GM19455 (cell line): ENCODE data around the gene NEGR1.
"Not testable (repeated sequence)": the region's sequence is repeated elsewhere in the genome, so short reads cannot be mapped to it uniquely, and the experiment has no call there.

ENCODE experiments used
- ATAC-seq: cut with Tn5 transposase; IDR thresholded peaks from one replicate; pipeline ENCODE4 v1.9.1; 2021; ENCODE audit not compliant: unreplicated experiment

The NEGR1 gene

DNA sequence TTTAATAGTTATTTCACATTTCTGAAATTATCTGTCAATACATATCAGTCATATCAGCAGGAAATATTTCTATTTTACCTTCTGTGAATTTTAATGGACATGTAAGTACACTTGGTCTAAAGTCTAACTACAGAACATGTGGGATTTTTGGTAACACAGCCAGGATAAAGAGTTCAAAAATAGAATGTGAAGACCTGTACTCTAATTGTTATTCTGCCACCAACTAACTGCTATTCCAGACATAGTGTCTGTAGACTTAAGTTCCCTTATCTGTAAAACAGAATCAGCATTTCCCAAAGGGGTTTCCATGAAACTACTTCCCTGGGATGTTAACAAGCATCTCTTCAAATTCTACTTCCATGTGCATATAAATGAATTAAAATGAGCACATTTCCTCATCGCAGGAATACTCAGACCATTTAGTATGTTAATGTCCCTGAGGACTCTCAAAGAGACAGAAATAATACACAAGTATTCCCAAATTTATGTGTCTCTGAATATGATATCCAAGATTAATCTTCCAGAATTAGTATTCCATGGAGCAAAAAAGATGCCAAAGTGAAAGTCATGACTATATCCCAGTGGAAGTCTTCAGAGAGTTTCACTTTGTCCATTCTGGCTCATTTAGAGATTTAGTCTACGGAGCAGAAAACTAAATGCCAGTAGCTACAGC, 325.6 kb downstream of the NEGR1 start:
- ATAC-seq = no peak

DNA sequence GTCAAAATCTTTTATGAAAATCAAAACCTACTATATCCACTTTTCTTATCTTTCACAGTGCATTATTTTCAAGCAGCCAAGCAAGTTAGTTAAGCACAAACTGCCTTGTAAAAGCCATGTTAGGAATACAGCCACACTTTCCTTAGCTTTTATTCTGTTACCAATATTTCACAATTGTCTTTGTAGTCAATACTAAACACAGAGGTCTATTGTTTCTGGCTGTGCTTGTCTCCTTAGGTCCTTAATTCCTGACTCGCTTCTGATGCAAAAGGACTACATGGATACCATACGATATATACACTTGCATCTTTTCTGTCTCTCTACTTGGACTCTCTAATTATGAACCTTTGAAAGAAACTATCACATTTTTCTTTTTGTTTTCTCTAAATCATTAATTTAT, 331.8 kb downstream of the NEGR1 start:
- ATAC-seq = no peak

DNA sequence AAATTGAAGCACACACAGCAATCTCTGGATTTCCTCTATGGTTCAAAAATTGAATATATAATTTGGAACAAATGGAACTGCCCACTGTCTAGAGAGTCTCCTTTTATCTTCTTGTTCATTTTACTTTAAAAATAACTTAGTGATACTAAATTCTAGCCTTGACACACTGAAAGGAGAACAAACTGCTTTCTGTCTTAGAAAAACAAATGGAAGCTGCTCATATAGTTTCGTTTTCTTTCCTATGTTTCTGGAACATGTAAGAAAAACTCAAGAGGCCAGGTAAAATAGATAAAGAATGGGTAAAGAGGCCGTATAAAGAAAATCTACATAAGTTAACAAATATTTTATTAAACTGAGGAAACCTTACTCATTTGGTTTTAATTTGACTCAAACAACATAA, 332.7 kb downstream of the NEGR1 start:
- ATAC-seq = no peak

DNA sequence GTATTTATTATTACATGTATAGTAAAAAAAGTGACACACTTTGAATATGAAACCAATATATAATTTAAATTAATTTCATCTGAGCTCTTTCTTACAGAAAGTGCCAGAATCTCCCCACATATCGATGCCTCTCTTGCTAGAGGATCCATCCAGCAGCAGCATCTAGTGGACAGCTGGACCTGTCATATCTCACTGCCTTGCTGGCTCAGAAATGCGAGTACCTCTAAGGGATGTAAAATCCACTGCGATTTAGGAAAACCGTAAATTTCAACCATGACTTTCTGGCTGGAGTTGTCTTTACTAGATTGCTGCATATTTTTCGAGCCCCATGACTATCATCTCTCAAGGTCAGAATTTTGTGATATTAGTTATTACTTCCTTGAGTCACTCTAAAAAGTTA, 333.8 kb downstream of the NEGR1 start:
- ATAC-seq = no peak

DNA sequence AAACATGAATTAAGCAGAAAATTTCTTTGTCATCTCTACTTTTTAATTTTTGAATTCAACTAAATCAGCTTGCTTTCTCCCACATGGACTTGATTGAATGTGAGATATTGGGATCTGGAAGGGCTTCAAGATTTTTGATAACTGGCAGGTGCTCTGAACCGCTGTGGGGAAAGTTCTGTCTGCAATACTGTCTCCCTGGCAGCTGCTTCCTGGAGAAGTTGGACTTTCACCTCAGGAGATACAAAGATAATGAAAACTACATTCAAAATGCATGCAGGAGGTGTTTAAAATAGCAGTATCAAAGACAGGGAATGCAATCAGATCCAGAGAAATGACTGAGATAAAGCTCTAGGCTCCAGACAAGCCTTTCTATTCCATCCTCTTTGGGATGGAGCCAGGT, 338.3 kb downstream of the NEGR1 start:
- ATAC-seq = no peak

DNA sequence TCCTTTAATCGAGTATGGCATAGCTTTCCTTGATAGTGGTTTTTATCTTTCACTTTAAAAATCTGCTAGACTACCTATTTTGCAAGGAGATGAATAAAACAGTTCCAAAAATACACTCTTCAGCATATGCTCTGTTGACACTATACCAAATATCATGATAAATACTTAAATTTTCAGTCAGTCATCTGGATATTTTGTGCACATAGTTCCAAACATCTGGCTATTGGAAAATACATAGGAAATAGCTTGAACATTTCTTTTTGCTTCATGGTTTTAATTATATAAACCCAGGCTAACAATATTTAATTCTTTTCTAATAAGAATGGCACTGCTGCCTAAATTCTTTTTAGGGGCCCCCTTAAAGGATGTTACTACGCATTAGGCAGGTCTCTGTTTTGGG, 342.1 kb downstream of the NEGR1 start:
- ATAC-seq = no peak

DNA sequence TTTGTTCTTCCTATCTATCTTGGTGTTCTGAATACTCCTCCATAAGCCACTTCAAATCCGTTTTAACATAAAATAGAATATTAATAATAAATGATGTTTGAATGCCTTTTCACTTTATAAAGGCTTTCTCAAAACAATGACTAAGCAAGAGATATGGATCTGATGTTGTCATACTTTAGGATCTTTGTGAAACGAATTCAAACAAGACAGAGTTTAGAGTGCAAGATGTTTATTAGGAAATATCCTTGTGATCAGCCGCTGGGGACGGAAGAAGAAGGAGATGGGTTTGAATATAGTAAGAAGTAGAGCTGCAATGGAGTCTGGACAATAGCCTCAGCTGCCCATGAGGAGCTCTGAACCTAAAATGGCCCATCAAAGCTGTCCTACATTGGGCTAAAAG, 351.8 kb downstream of the NEGR1 start:
- no peak for ATAC-seq

DNA sequence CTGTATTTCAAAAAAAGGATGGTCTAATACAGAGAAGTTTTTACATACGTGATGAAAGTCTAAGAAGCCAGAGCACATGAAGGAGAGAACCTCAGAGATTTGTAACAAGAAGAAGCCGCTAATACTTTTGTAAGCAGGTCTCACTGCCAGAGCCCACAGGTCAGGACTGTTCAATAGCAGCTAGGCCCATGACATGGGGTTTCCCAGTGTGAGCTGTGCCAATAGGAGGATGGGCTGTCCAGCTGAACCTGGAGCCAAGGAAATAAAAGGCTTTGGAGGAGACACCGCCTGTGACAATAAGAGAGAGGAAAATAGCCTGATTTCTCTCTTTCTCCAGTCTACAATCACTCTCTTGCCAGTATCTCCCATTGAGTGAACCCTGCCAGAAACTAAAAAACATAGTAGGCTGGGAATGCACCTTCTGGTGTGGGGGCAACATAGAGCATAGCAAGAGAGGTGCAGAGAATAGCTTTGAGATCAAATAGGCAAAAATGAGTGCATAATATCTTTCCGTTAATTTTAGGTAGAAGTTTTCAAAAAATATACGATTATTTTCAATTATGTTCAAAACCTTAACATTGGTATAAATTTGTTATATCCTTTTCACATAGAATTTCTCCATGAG, 360.3 kb downstream of the NEGR1 start:
- no peak for ATAC-seq

DNA sequence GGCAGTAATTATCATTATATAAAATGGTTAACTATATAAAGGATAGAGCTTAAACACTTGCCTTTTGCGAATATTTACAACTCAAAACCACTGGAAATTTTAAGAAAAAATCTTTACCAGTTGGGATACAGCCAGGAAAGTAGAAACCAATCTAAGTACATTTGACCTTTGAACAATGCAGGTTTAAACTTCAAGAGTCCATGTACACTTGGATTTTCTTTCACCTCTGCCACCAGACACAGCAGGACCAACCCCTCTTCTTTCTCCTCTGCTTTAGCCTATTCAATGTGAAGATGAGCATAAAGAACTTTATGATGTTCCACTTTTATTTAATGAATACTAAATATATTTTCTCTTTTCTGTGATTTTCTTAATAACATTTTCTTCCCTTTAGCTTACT, 361.1 kb downstream of the NEGR1 start:
- no peak for ATAC-seq

DNA sequence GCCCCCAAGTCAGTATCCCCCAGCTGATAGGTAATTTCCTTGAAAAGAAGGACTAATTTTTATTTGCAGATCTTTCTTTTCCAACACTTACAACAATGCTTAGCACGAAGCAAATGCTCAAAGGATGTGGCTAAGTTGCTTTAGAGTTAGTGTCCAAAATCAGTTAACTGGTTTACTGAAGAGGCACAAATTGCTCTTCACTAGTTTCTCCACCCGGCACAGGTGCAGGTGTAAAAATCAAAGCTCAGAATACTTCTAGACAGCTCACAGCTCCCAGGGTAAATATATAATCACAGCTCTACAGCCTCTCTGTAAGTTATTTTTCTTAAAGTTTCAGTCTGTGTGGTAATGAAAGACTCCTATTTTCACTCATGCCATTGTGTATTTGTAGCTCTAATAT, 361.8 kb downstream of the NEGR1 start:
- ATAC-seq = no peak

DNA sequence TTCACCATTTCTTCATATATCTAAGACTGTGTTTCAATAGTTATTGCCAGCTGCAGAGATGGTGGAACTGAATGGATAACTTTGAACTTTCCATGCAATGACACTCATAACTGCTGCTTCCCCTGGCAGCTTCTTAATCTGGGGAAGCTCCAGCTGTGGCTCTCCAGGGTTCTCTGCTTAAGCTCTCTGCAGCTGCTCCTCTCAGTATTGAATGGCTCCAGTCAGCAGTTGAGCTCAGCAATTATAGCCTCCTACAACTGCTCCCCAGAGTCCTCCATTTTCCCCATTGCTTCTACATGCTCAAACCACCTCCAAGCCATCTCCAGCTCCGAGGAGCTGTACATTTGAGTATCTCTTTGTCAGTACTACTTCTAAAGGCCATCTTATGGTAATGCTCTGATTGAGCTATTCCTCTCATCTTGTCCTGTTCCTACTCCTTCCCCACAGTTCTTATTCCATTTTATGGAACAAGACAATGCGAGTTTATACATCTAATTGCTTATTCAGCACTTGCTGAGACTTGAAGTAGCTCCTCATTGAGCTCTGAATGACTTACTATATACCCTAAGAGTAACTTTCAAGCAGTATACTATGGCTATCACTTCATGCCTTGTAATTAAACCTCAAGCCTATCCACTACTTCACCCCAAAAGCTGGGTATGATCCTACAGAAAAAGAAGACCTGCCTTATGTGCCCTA, 362.4 kb downstream of the NEGR1 start:
- ATAC-seq = no peak

DNA sequence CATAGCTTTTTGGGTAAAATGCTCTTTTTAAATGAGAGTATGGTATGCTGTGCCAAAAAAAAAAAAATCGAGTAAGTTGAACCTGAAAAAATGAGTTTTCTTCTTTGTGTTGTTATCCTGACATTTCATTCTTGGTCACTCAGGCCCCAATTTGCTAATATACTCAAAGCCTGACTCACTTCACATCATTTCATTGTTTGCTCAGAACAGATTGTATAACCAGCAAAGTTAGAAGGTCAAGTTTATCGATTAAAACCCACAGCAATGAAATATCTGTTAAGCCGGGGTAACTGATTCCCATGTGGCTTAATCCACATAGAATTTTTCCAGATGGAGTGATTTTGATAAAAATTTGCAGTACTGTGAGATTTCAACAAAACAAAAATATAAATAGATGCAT, 363.7 kb downstream of the NEGR1 start:
- no peak for ATAC-seq

DNA sequence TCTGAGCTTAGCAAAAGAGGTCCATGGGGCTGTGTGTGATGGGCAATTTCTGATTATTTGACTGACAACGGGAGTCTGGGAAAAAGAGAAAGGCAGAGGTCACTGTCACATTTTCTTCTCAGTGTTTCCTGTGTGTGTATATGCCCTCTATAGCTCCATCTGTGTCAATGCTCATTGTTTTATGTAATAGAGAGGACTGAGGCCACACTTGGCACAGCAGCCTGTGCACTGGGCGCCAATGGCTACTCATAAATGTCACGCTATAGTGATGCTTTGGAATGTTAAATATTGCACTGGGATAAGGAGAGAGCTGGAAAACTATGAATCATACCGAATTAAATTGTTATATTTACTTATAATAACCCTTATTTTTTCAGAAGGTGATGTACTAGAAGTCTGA, 365.4 kb downstream of the NEGR1 start:
- ATAC-seq = no peak

DNA sequence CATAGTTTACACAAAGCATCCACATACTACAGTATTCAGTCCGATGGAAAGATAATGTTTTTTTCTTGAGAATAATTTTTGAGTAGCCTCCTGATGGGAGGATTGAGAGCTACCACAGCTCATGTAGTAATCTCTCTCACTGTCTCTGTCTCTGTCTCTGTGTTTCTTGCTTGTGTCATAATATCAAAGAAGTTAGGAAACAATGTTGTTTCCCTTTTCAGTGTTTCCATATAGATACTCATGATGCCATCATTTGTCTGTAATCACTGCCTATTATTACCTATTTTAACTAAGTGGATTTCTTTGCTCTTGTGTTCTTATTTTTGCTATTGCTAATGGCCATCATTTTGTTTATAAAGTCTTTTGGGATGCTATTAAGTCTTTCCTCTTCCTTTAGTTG, 367.7 kb downstream of the NEGR1 start:
- no peak for ATAC-seq

DNA sequence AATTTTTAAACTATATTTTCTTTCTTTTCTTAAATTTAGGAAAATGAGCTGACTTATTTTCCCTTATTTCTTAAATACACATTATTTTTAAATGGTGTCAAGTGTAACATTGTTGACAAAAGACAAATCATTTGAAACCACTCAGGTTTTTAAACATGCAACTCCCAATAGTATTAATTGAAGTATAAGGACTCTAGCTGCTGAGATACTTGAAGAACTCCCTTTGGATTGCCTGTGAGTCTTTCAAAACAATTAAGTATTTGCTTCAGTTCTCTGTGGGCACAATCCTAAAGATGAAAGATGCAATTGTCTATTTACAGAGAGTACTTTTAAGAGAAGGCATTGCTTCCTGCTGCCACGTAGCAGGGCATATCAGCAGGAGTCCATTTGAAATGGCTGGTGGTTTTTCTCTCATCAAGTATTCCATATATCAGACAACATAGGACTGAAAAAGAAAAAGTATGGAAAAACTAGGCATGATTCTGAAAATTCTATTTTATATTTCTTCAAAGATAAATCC, 373.4 kb downstream of the NEGR1 start:
- ATAC-seq = no peak

DNA sequence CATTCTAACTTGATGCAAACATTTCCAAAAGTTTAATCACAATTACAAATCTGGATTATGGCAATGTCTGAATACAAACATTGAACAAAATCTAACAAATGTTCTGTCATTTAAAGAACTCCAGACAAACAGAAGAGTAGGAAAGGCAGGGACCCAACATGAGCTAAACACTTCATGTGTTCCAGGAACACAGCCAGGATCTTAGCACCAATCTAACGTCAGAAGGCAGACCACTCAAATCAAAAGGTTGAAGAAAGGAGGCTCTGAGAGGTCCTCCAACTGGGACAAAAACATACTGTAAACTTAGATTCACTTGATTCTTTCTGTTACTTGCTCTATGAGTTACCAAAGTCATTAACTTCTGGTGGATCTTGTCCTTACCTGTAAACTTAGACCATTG, 374.0 kb downstream of the NEGR1 start:
- ATAC-seq = no peak

DNA sequence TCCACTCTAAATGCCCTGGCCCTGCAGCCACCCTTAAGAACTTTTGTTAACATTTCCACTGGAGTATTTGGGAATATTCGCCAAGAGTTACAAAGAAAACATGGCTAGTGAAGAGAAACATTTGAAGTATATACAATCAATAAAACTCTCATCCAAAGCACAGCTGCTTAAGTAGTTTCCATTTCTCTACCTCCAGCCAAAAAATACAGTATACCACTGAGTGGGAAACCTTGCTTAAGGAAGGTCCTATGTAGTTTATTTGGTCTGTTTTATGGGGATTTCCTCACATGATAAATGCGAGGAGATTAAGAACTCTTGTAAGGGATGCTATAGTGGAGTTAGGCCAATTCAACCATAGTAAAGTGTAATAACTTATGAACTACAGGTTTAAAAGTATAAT, 382.5 kb downstream of the NEGR1 start:
- ATAC-seq = no peak

DNA sequence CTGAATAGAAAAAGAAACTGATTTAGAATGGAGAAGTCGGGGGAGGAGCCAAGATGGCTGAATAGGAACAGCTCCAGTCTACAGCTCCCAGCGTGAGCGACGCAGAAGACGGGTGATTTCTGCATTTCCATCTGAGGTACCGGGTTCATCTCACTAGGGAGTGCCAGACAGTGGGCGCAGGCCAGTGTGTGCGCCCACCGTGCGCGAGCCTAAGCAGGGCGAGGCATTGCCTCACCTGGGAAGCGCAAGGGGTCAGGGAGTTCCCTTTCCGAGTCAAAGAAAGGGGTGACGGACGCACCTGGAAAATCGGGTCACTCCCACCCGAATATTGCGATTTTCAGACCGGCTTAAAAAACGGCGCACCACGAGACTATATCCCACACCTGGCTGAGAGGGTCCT, 394.2 kb downstream of the NEGR1 start:
- ATAC-seq = not testable (repeated sequence)

DNA sequence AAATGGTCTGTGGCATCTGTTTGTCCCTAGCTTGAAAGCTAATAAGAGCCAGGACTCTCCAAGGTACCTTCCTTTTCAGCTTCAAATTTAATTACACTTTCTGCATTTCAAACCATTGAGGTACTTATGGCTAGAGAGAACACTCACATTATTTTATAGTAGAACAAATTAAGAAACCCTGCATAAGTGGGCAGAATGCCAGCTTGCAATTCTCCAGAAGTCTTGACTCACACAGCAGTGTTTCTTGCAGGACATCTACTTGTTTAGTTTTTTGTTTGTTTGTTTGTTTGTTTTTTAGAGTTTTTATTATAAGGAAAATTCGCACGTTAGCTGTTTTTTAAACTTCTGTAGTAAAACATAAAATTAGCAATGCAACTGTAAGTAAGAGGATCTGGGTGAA, 397.2 kb downstream of the NEGR1 start:
- ATAC-seq = no peak

DNA sequence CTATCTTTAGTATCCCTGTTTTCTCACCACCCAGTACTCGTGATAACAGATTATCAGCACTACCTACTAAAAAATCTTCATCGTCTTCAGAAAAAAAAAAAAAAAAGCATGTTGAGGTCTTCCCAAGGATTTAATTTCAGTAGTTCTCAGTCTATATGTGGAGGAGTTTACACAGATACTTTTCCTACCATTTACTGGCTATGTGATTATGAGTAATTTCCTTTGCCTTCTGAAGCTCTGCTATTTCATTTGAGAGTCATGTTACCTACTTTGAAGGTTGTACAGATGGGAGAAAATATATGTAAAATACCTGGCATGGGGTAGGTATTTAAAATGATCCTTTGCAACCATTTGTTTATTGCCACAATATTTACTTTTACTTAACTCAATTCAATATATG, 399.7 kb downstream of the NEGR1 start:
- no peak for ATAC-seq

DNA sequence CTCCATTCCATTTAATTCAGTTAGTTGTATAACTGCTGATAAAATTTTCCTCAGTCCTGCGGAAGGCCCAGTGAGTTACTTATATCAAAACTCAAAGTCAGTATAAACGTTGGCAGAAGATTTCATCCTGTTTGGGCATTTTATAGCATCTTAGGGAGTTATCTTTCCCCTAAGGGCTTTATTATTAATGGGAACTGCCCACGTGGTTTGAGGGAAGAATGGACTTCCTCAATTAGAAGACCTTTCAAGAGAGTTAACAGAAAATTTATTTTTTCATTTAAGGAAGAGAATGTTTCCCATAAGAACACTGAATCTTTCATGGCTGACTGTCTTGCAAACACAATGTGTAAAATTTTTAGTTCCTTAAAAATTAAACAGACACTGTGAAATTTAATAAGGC, 400.1 kb downstream of the NEGR1 start:
- ATAC-seq = no peak

DNA sequence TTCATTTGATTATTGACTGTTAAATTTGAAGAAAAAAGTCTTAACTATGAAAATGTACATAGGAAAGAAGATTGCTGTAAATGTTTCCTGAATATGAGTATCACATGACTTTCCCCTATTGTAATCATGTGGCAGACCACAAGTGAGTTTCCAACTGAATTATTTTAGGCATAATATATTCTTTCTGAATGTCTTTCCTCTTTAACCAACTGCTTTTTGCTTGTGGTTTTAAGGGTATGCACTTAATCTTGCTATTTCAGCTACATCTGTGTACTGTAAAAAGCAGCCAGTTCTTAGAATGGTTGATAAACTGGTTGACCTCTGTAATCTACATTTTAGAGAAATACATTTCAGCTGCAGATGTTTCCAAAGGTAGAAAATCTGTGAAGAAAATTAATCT, 400.7 kb downstream of the NEGR1 start:
- ATAC-seq = no peak
